Stimulated activated naive CD4-positive, alpha-beta T cell treated with Interleukin-2 at 50 U/mL for 16 hours (primary cell): ENCODE data around the gene ATG2A.

Experiments
- DNase-seq: peaks from one replicate; lab custom pipeline; 2025; lab: John Stamatoyannopoulos, UW

Gene ATG2A

DNA sequence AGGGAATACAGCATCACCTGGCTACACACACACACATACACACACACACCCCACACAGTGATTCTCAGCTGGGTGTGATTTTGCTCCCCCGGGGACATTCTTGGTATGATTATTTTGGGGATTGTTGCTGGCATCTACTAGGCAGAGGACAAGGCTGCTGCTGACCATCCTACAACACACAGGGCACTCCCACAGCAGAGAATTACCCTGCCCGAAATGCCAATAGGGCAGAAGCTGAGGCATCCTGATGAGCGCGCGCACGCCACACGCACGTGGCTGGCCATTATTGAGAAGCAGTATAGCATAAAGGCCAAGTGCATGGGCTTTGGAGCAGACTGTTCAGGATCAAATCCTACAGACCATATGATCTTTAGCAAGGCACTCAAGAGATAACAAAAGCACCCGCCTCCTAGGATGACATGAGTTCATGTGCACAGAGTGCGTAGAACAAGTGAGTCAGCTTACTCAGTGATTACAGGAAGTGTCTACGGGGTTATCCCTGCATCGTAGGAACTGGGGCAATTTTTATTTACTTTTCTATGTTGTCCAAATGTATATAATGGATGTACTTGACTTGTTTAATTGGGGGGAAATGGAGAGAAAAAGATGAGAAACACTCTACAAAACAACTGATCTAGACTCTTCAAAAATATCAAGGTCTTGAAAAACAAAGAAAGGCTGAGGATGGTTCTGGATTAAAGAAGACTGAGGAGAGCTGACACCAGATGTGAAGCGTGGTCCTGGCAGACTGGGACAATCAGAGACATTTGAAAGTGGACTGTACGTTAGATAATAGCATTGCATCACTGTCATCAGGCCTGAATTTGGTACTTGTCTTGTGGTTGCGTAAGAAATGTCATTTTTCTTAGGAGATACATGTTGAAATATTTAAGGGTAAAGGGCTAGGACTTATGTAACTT, 31.4 kb downstream of the ATG2A start:
- peak; percentile 30 for DNase-seq

- DNase-seq = no peak
Measured at GRCh38 chr11:64884019-64884418, 33.0 kb downstream of the ATG2A start.

DNA sequence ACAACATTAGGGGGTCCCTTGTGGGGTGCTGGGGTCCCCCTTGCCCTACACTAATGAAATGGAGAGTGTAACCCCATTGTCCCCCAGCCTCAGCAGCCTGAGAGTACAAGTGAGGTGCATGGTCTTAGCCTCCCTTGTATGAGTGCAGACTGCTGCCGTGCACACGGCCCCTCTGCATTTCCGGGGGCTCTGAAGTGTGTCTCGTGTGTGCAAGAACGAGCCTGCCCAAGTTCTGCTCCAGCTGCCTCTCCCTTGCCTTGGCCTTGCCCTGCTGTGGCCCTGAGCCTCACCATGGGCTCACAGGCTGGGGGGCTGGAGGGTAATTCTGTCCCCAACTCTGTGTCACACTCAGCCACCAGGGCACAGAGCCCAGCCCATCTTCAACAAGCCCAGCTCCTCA, 33.4 kb downstream of the ATG2A start:
- DNase-seq = no peak

- no peak for DNase-seq
Measured at GRCh38 chr11:64882243-64882642, 34.8 kb downstream of the ATG2A start.

GRCh38 chr11:64881476-64881875, 35.5 kb downstream of the ATG2A start:
- DNase-seq = no peak

- no peak for DNase-seq
Measured at GRCh38 chr11:64880240-64881001, 36.6 kb downstream of the ATG2A start.

GRCh38 chr11:64879244-64879900, 37.6 kb downstream of the ATG2A start:
- no peak for DNase-seq

- peak; percentile 99 for DNase-seq
Measured at GRCh38 chr11:64878494-64879243, 38.3 kb downstream of the ATG2A start, which contains the start of gene EHD1. Gene EHD1 (minus strand): TSS chr11:64878621. CDS start chr11:64878464, 157 bp downstream.

DNA sequence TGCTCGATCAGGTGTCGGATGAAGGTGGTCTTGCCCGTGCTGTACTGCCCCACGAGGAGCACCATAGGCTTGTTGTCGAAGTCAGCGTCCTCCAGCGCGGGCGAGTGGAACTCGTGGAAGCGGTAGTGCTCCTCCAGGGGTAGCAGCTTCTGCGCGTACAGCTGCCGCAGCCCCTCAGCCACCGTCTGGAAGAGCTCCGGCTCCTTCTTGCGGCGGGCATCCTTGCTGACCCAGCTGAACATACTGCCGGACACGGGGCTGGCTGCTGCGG, 38.9 kb downstream of the ATG2A start:
- no peak for DNase-seq

GRCh38 chr11:64877390-64878222, 39.4 kb downstream of the ATG2A start:
- DNase-seq = peak; percentile 37

- no peak for DNase-seq
Measured at GRCh38 chr11:64876835-64877341, 40.1 kb downstream of the ATG2A start.

DNA sequence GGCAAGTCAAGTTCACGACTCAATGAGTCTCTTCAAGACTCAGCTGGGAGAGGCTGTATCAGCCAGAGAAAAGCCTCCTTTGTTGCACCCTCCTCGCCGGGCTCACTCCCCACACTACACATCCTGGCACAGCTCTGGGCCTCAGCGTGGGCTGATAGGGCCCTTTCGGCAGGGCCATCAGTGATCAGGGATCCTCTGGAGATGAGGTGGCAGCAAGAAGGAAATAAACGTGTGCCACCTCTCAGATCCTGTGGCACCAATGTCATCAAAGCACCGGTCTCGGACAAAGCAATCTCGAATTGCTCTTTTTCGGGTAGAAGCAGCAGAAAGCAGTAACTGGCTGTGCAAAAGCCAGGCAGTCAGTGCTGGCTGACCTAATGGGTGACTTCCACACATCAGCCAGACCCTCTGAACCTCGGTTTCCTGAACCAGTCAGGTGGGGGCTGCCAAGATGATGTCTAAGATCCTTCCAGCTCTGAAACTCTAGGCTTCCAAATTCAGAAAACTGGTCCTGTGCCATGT, 40.7 kb downstream of the ATG2A start:
- peak; percentile 45 for DNase-seq

DNA sequence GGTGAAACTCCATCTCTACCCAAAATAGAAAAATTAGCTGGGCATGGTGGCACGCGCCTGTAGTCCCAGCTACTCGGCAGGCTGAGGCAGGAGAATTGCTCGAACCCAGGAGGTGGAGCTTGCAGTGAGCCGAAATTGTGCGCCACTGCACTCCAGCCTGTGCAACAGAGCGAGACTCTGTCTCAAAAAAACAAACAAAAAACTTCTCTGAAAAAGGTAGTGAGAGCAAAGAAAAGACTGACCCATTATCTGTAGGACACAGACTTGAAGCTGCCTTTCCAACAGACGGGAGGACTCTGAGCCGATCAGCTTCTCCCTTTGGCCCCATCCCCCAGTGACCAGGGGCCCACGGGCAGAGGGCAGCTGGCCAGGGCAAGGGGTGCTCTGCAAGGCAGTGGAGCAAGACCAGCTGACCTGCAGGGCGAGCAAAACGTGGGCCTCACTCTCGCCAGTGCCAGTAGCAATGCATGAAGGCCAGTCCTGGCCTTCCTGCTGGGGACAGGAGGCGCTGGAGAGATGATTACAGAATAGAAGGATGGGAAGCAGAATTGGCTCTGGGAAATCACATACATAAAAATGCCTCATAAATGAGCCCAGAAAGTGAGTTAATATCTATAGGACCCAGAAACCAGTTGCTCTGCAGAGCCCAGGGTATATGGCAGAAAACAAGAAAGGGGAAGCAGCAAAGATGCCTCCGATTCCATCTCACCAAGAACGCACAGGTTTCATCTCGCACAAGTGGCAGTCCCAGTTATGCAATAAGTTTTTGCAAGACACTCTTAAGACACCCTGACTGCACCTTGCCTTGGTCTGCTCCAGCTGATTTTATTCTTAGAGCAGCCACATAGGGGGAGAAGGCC, 41.4 kb downstream of the ATG2A start:
- no peak for DNase-seq

- no peak for DNase-seq
Measured at GRCh38 chr11:64874308-64875240, 42.4 kb downstream of the ATG2A start.

DNA sequence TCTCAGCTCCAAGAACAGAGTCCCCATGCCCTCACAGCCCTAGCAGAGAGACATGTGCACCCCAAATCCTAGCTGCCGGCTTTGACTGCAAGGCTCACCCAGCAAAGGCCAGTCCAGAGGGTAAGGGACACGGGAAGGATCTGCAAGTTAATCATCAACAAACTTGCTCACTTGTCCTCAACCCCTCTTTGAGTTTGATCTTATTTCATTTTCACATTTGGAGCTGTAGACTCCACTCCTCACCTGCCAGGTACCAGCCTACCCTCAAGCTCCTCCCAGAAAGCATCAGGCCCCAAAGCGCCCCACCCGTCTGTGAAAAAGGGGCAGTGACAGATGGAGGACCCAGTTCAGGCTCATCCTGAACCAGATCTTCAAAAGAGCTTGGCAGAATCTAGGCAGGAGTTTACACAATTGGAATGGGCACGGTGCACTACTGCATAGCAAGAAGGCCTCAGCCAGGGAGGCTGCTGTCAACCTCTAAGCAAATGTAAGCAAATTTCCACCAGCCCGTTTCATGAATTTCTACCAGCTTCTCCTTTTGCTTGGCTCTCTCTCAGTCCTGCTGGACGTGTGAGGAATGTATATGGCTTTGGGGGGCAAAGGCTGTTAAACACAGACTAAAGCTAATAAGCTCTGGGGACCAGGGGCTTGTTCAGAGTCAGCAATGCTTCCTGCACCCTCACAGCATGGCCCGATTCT, 44.1 kb downstream of the ATG2A start:
- DNase-seq = no peak

GRCh38 chr11:64871492-64871891, 45.5 kb downstream of the ATG2A start:
- no peak for DNase-seq

GRCh38 chr11:64870893-64871466, 46.0 kb downstream of the ATG2A start:
- DNase-seq = no peak
